ENCODE data around the gene ABI1. TPM values are rescaled to one million over a fixed set of nuclear protein-coding genes. Genes with fewer than 3 reads are reported as not detected.

ABI1 gene
- total RNA-seq, 2 donors from 2014 or later, result 43.3 to 50.5 TPM

GRCh38 chr10:26776258-26776657 is 84.5 kb downstream of the ABI1 start:
- TF ChIP-seq CTCF (IDR thresholded peaks at IDR 0.05), result no peak
- ATAC-seq (ENCODE audit: insufficient number of reproducible peaks, low FRiP score, low read depth) (no peak), DNase-seq (ENCODE audit: low spot score) (no peak)
- Histone ChIP-seq H3K27ac (no peak overlapping the region), H3K4me3 (no peak overlapping the region), H3K9me3 (no peaks in the 10 kb centered on the region), H3K27me3 (replicated peaks; ENCODE audit: insufficient read depth) (no peaks in the 10 kb centered on the region), H3K36me3 (no peaks in the 10 kb centered on the region), H3K4me1 (ENCODE audit: control insufficient read depth in 1 of 2, low read depth in 2 of 2) (peaks cover 10 to 13% of the 10 kb centered on the region in 2 donors)

DNA sequence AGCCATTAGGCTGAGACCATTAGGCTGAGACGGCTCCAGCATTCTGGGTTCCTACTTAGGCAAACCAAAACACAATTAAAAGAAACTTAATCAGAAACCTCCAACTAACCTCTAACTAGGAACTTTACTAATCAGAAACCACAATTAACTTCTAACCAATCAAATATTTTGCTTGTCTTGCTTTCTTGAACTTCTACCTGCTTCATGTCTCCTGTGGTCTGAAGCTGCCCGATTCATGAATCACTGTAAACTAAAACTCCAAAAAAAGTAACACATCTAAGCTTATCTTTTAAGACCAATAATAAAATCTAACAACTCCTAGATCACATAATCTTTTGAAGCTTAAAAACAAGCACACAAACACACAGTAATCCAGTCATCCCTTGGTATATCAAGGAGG is 87.1 kb downstream of the ABI1 start:
- no peak for TF ChIP-seq CTCF (IDR thresholded peaks at IDR 0.05)
- Histone ChIP-seq H3K4me3 (no peak overlapping the region), H3K4me1 (ENCODE audit: control insufficient read depth in 1 of 2, low read depth in 2 of 2) (peaks cover 4 to 5% of the 10 kb centered on the region in 2 donors), H3K36me3 (no peaks in the 10 kb centered on the region), H3K27ac (no peak overlapping the region), H3K27me3 (replicated peaks; ENCODE audit: insufficient read depth) (no peaks in the 10 kb centered on the region), H3K9me3 (no peaks in the 10 kb centered on the region)
- no peak for ATAC-seq (ENCODE audit: insufficient number of reproducible peaks, low FRiP score, low read depth)
- no peak for DNase-seq (ENCODE audit: low spot score)

DNA sequence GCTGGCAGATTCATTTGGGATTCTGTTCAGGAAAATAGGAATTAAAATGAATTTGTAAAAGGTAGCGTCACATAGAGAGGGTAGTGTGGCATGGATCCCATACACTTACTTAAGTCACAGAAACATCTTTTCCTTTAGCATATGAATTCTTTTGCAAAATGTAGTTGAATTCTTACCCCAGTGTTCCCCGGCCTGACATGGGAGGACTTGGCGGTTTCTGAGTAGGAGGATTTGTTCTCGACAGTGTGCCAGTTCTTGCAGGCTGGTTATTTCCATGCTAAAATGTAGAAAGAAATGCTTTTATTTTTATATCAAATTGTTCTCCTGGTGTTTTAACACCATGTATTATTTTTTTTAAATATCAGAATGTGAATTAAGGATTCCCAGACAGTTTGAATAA is 90.7 kb downstream of the ABI1 start:
- H3K4me3 ChIP-seq, result no peak overlapping the region
- H3K4me1 ChIP-seq (ENCODE audit: control insufficient read depth in 1 of 2, low read depth in 2 of 2), result peaks cover 0 to 3% of the 10 kb centered on the region in 2 donors
- TF ChIP-seq CTCF (IDR thresholded peaks at IDR 0.05), result no peak
- no peak for ATAC-seq (ENCODE audit: insufficient number of reproducible peaks, low FRiP score, low read depth)
- no peak for DNase-seq (ENCODE audit: low spot score)
- H3K27ac ChIP-seq, result no peak overlapping the region
- H3K27me3 ChIP-seq (replicated peaks; ENCODE audit: insufficient read depth), result no peaks in the 10 kb centered on the region
- H3K36me3 ChIP-seq, result no peaks in the 10 kb centered on the region
- no peaks in the 10 kb centered on the region for H3K9me3 ChIP-seq

DNA sequence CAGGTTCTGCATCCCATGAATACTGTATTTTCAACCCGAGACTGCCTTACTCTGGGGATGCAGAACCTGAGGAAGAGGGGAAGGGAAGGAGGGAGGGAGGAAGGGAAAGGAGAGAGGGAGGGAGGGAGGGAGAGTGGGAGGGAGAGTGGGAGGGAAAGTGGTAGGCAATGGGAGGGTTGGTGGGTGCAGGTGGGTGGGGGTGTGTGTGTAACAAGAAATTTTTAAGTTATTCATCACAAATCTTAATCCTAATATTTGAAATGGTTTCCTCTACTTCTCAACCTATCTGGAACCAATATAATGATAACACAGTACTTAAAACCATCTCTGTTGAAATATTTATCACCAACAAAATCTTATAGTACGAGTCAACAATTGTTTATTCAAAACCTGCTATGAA is 95.2 kb downstream of the ABI1 start:
- Histone ChIP-seq H3K4me1 (ENCODE audit: control insufficient read depth in 1 of 2, low read depth in 2 of 2) (no peaks in the 10 kb centered on the region), H3K4me3 (no peak overlapping the region), H3K9me3 (no peaks in the 10 kb centered on the region), H3K27me3 (replicated peaks; ENCODE audit: insufficient read depth) (no peaks in the 10 kb centered on the region), H3K27ac (no peak overlapping the region), H3K36me3 (no peaks in the 10 kb centered on the region)
- no peak for DNase-seq (ENCODE audit: low spot score)
- no peak for TF ChIP-seq CTCF (IDR thresholded peaks at IDR 0.05)
- no peak for ATAC-seq (ENCODE audit: insufficient number of reproducible peaks, low FRiP score, low read depth)

- H3K27me3 ChIP-seq (replicated peaks; ENCODE audit: insufficient read depth), result no peaks in the 10 kb centered on the region
- H3K9me3 ChIP-seq, result no peaks in the 10 kb centered on the region
- H3K4me3 ChIP-seq, result no peak overlapping the region
- peaks cover 5% of the 10 kb centered on the region for H3K36me3 ChIP-seq
- no peak for TF ChIP-seq CTCF (IDR thresholded peaks at IDR 0.05)
- DNase-seq (ENCODE audit: low spot score) (no peak), ATAC-seq (ENCODE audit: insufficient number of reproducible peaks, low FRiP score, low read depth) (no peak)
- H3K27ac ChIP-seq, result no peak overlapping the region
- no peaks in the 10 kb centered on the region for H3K4me1 ChIP-seq (ENCODE audit: control insufficient read depth in 1 of 2, low read depth in 2 of 2)
Measured at GRCh38 chr10:26759008-26759407, 101.8 kb downstream of the ABI1 start.

All from thoracic aorta (tissue), 2 donors.